ENCODE results near the gene PAK6.

PAK6 gene

DNA sequence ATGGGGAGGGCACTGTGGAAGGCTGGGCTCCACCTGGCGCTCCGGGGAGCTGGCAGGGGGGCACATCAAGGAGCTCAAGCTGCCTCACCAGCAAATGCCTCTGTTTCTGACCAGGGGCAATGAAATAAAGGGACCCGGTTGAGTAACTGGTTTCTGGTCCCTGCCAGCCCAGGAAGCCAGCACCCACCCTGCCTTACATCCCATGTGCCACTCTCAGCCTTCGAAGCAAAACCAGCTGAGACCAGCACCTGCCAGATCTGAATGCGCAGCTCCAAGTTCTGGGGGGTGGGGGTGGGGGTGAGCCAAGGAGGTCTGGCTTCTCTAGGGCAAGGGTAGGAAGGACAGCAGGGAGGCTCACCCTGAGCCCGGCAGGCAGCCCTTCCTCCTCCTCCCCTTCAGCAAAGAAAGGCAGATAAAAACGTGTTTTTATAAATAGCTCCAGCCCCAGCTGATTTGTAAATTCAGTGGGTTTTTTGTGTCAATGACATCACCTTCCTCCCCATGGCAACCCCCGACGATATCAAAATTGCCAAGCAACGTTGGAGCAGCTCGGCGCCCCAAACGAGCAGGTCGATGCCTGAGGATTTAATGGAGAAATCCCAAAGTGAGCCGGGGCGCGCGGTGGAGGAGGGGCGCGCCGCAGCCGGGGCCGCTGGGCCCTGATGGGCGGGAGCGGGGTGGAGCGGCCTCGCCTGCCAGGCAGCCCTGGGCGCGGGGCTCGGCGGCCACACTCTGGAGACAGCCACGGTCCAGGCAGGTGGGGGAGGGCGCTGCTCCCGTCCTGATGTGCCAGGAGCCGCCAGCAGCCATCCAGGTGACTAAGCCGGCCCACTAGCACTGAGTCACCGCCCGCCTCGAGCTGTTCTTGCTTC, at the start of gene PAK6:
PAK6 (plus strand) TSS at position 532 of the 872 bp plus-strand sequence. CDS start 25,723 bp downstream, outside the sequence.
- peak; percentile 66 for DNase-seq

- no peak for DNase-seq
These were observed 48.3 kb upstream of the PAK6 start for GRCh38 chr15:40190591-40190990.

DNA sequence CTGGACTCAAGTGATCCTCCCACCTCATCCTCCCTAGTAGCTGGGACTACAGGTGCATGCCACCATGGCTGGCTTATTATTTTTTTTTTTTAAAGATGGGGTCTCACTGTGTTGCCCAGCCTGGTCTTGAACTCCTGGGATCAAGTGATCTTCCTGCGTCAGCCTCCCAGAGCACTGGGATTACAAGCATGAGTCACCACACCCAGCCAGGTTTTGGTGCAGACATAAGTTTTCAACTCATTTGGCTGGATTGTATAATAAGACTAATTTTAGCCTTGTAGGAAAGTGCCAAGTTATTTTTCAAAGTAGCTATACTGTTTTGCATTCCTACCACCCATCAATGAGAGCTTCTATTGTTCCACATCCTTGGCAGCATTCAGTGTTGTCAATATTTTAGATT, 45.9 kb upstream of the PAK6 start:
- DNase-seq: no peak

- no peak for DNase-seq
These were observed 41.4 kb upstream of the PAK6 start for GRCh38 chr15:40197434-40197833.

GRCh38 chr15:40198355-40199085, 40.3 kb upstream of the PAK6 start:
- DNase-seq: no peak

DNA sequence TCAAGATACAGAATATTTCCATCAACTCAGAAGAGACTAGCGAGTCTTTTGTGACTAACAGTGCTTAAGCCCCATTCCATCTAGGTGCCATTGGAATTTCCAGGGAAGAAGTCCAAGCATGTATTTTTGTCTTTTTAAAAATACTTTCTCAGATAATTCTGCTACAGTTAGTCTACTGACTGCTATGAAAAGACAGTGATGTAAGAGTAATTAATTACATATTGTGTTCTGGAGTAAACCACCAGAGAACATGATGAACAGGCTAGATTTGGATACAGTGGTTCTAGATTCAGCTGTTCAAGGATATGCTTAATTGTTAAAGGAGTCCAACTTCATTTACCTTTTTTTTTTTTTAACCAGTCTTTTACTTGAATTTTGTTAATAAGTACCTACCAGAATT, 34.8 kb upstream of the PAK6 start:
- DNase-seq: no peak

DNA sequence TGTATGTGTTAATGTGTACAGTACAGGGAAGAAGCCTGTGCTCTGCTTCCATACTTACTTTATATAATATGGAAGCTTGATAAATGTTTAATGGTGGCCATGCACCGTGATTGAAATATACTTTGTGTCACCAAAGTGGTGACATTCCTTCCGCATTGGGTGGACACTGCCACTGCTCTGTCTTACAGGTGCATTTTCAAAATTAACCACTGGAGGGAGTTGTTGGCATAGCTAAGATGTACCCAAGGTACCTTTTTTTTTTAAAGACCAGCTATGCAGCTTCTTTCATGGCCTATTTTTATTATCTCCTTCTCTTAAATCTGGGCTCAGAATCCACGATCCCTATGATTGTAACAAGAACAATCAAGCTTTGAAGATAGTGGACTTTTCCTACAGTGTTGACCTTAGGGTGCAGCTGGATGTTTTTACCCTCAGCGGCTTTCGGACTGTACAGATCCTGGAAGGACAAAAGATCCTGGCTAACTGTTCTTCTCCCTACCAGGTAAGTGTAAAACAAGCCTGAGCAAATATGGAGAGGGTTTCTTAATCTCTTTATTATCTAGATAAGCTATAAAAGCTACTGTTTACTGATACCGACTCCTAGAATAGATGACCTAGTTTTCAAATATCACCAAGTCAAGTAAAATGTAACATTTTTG, 21.6 kb upstream of the PAK6 start:
- DNase-seq: peak; percentile 72

DNA sequence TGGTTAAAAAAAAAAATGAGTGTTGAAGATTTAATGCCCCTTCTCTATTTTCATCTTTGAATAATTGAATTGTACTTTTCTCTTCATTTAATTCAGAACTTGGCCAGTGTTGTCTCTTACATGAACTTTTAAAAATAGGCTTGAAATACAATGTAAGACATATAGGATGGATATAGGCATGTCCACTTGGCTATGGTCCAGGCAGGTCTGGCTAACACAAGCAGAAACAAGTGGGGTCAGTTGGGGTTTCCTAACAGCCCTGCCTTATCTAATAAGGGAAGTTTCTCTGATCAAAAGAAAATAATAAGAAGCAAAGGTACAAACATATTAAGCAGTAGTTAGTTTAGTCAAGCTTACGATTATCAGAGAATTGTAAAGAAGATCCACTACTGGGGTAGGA, 19.1 kb upstream of the PAK6 start:
- DNase-seq: no peak

DNA sequence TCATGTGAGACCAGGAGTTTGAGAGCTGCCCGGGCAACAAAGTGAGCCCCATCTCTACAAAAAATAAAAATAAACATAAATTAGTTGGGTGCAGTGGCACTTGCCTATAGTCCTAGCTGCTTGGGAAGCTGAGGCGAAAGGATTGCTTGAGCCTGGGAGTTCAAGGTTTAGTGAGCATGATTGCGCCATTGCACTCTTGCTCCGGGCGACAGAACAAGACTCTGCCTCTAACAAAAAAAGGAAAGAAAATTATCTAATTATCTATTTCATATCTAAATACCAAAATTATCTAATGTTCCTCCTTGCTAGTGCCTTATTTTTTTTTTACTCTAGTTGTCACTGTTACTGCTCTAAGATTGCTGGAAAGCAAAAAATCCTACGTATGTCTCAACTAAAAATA, 16.7 kb upstream of the PAK6 start:
- DNase-seq: no peak

DNA sequence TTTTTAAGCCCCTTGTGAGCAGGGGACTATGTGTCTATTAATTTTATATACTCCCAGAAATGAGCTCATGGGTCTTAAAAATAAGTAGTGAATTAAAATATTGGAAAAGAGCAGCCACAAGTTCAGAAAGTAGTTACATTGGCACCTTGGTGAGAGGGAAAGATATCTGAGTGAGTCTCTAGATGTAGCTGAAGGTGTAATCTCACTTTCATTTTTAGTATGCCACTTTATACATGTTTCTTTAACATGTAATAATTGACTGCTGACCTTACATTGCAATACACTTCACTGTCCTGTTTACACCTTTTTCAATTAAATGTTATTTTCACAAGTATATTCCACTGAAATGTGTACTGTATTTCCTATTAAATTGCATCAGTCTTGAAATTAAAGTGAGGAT, 12.1 kb upstream of the PAK6 start:
- no peak for DNase-seq

- no peak for DNase-seq
These were observed 9.5 kb upstream of the PAK6 start for GRCh38 chr15:40229316-40229715.

- DNase-seq: no peak
These were observed 8.9 kb upstream of the PAK6 start for GRCh38 chr15:40229956-40230355.

DNA sequence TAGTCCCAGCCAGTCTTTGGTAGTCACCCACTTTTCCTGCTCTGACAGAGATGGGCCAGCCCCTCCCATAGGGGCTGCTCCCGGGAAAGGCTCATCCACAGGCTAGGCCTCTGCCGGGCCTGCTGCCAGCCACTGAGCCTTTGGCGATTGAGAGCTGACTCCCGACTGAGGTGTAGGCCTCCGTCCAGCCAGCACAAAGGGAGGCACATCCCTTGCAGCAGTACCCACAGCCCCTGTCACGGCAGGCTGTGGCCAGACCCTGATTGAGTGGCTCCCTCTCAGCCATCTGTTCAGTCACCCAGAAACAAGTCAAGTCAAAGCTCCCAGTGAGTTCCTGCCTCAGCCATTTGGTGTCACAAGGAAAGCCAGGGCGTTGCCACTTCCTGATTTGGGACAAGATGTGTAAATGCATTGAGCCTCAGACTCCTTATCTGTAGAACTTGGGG, 6.2 kb upstream of the PAK6 start:
- DNase-seq: peak; percentile 22

DNA sequence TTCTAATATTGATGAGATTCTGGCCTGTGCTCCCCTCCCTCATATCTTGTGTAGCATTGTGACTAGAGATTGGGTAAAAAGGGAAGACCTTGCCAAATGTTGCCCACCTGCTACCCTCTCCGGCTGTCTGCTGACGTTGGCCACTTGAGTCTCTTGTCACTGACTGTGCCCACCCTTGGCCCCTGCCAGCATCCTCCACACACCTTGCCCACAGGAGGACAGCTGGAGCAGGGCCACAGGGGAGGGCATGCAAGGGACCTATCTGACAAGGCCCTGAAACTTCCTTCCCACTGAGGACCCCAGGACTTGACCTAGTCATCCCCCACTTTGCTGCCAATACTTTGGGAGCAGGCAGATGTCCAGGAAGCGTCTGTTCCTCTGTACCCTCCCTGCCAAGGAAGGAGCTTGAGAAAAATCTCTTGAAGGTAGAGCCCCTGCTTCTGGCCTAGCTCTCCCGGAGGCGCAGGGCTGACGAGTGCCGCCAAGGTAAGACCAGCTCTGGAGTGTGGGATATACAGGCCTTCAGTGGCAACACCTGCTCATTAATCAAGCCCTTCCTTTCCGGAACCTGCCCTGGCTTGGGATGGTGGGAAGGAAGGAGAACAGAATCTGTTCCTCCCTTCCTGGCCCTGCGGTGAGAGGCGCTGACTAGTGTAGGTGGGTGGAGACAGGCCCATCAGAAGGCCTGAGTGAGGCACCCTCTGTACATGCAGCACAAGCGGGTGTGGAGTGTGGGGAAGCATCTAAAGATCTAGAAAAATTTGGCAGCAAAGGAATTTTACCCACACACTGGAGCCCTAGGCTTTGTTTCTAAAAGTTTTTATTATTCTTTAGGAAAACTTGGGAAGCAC, 4.9 kb upstream of the PAK6 start:
- no peak for DNase-seq

DNA sequence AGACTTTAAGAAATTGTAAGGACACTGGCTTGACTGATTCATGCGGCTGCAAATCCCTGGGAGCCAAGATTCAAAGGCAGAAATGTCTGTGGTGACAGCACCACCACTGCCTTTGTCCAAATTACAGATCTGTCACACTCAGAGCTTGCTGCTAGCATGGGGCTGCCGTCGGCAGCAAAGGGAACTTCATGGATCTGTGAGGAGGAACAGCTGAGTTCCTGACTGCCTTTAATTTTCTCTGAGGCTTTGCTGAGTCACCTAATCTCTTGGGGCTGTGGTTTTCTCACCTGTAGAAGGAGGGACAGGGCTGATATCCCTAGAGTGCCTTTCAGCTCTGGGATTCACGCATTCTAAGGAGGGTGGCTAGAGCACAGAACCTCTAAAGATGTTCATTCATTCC, 4.1 kb upstream of the PAK6 start:
- DNase-seq: no peak

- no peak for DNase-seq
These were observed 3.5 kb upstream of the PAK6 start for GRCh38 chr15:40235201-40235885.

DNA sequence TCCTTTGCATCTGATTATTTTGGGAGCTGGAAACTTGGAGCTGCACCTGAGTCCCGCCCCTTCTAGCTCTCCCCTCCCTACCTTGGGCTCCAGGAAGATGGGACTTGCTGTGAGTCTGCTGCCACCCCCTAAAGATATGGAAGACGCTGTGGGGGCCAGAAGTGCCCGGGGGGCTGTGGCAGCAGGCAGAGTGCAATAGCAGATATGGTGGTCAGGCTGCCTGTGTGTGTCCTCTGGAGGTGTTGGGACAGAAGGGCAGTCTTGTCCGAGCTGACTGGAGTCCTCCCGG, 485 bp downstream of the PAK6 start:
- no peak for DNase-seq

DNA sequence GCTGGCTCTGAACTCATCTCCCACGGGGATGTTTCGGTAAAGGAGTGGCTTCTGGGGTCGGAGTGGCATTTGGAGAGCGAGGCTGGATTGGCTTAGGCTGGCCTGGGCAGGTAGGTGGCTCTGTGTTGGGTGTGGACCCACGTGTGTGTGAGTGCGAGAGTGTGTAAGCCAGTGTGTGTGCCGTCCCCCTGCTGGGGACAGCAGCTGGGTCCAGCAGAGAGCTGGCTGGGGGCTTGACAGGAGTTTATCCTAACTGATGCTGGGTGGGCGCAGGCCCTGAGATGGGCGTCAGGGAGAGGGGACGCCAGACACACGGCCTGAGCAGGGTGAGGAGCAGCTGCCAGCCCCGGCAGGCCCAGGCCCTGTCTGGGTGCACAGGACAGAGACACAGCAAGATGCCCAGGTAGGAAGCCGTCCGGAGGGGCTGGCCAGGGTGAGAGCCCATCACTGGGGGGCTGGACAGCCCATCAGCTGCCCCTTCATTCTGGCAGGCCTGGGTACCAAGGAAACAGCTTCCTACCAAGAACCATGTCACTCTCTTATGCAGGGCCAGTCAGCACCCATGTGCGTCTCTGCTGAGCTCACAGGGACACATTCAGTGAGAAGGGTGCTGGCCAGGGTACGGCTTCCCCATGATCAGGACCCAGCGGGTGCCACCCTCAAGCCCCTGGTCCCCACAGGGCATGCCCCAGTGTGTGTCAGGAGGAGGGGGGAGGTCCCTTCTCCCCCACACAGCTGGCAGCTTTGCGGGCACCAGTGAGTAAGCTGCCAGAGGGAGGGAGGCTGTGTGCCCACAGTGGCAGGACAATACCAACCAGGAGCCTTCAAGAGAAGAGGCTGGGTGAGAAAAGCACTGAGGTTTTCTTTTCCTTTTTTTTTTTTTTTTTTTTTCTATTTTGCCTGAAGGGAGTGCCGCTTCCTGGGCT, 1.1 kb downstream of the PAK6 start:
- no peak for DNase-seq

- DNase-seq: no peak
These were observed 1.9 kb downstream of the PAK6 start for GRCh38 chr15:40240619-40241221.

All from NCI-H2171 treated with DMSO at 0.1 percent for 48 hours (cell line).